Measurements from ENCODE around the gene C17orf50.
"Not testable (repeated sequence)": the region's sequence is repeated elsewhere in the genome, so short reads cannot be mapped to it uniquely, and the experiment has no call there.

The C17orf50 gene

DNA sequence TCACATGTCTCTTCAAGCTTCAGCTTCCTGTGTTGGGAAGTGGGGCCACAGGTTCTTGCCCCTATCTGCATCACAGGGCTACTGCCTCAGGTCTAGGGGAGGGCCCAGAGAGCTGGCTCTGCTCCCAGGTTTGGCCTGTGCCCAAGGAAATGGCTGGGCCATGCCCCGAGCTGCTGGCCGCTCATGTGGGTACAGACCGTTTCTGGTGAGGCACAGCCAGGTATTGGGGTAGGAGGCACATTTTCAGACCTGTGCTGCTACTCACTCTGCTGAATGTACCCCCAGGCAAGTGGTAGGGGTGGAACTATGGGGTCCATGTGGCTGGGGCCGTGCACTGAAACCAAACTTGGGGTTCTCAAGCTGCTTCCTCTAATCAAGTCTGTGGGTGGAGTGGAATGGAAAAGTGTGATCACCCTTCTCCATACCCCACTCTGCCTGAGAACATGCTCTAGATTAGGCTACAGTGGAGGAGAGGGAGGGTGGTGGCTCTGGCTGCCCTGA, 12.3 kb upstream of the C17orf50 start:
- intact Hi-C loops (cut with DNase I) = loop anchor here (10.0 kb wide), 1 partner anchor 434 kb away; no protein-coding TSS in a partner anchor
- no peak for DNase-seq

GRCh38 chr17:35748979-35749378, 11.7 kb upstream of the C17orf50 start:
- intact Hi-C loops (cut with DNase I) = loop anchor here (10.0 kb wide), 1 partner anchor 434 kb away; no protein-coding TSS in a partner anchor
- DNase-seq = no peak

DNA sequence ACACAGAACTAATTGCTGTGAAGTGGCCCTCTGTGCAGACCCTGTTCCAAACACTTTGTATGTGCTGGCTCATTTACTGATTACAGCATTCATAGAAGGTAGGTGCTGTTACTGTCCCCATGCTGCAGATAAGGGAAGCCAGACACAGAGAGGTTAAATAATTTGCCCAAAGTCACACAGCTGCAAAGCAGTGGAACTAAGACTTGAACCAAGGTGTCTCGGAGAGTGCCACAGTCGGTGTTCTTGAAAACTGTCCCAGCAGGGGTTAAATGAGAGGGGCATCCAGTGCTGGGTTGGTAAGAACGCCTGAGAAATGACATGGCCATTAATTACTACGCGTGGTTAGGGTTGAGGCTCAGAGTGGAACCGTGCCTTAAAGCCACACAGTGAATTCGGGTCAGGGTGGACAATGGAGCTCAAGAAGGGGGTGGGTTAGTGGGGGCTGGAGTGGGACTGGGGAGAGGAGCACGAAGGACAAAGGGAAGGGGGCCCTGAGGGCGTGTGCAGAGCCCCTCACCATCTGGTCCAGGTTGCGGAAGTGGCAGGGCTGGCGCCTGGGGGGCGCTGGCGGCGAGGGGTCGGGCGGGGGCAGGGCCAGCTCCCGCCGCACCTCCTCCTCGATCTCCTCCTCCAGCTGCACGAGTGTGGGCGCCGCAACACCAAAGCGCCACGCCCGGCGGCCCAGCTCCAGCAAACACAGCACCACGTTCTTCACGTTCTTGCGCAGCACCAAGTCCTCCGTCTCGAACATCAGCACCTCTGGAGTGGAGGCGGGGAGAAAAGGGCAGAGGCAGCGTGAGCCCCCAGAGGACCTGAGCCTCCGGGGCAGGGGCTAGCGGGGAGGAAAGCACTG, 10.9 kb upstream of the C17orf50 start:
- DNase-seq = peak in 6 of 42 donors; percentile 30 to 57 (median 45)
- intact Hi-C loops (cut with DNase I) = loop anchor here (10.0 kb wide), 1 partner anchor 435 kb away; no protein-coding TSS in a partner anchor

GRCh38 chr17:35750526-35751395, 9.9 kb upstream of the C17orf50 start:
- intact Hi-C loops (cut with DNase I) = no loop called here
- no peak for DNase-seq

- intact Hi-C loops (cut with DNase I); DNase-seq: not testable (repeated sequence)
Observed at GRCh38 chr17:35751541-35751940, 9.1 kb upstream of the C17orf50 start.

GRCh38 chr17:35752471-35752870, 8.2 kb upstream of the C17orf50 start:
- no peak for DNase-seq
- intact Hi-C loops (cut with DNase I) = no loop called here

DNA sequence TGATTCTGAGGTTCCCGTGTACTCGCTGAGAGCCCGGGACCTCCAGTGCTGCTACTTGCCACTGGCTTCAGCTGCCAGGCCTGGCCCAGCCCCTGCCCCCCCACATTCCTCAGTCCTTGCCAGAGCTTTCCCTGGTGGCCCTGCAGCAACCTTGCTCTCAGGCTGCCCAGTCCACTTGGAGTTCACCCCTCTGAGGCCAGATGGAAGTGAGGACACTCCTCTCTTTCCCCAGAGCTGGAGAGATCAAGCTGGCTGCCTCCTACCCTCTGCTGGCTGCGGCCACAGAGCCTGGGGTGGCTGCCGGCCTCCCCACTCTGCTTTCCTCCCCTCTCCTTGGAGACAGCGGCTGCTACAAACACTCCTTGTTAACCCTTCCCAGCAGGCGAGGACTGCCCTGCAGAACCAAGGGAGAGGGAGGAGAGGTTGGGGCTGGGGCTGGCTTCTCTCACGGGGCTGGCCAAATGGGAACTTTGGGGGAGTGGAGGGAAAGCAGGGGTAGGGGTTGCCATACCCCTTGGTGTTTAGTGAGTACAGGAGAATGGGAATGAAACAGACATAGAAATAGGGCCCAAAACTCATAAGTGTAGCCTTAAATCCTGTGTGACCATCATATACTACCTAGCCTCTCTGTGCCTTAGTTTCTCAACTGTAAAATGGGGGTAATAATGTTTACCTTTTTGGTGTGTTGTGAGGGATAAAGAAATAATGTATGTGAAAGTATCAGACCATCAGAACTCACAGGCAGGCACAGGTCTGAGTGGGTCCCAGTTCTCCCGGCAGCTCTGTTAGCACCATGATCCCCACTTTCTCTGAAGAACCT, 7.5 kb upstream of the C17orf50 start, which contains the start of gene GAS2L2:
Gene GAS2L2 (minus strand): TSS at position 295 of the 820 bp plus-strand sequence. CDS start 389 bp downstream, outside the sequence.
- intact Hi-C loops (cut with DNase I) = no loop called here
- DNase-seq = peak in 1 of 42 donors; percentile 25

GRCh38 chr17:35757243-35757642, 3.4 kb upstream of the C17orf50 start:
- intact Hi-C loops (cut with DNase I) = no loop called here

DNA sequence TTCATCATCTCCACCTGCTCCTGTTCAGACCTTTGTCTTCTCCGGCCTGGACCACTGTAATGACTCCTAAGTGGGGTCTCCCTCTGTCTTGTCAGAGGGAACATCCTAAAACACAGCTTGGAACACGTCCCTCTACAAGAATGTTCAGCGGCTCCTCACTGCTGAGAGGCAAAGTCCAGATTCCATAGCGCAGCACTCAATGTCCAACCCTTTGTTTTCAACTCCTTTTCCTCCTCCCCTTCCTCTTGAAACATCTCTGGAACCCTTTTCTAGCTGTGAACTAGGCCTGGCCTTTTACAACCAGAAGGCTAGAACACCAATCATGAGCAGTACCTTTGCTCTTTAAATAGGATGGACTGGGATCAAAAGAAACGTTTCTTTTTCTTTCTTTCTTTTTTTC, 914 bp downstream of the C17orf50 start:
- intact Hi-C loops (cut with DNase I) = no loop called here

More at GRCh38 chr17:35757243-35757642, 3.4 kb upstream of the C17orf50 start:
- no peak for DNase-seq

DNA sequence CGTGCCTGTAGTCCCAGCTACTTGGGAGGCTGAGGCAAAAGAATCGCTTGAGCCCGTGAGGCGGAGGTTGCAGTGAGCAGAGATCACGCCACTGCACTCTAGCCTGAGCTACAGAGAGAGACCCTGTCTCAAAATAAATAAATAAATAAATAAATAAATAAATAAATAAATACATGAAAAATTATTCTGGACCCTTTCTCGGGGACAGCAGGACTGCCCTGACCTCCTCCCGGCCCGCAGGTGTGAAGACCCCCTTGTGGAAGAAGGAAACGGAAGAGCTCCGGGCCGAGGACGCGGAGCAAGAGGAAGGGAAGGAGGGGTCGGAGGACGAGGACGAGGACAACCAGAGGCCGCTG, 3.1 kb downstream of the C17orf50 start:
- DNase-seq = peak in 1 of 42 donors; percentile 38
- intact Hi-C loops (cut with DNase I) = loop anchor here (1.0 kb wide), 1 partner anchor 46 kb away; the partner anchor contains the start of gene TAF15

More for the DNA sequence above, 914 bp downstream of the C17orf50 start:
- DNase-seq = no peak

GRCh38 chr17:35764123-35764991, 3.7 kb downstream of the C17orf50 start:
- intact Hi-C loops (cut with DNase I) = loop anchor here (1.0 kb wide), 1 partner anchor 45 kb away; the partner anchor contains the start of gene TAF15
- DNase-seq = peak; percentile 49 to 93 (median 85)

- intact Hi-C loops (cut with DNase I) = no loop called here
- DNase-seq = no peak
Observed at GRCh38 chr17:35765086-35765710, 4.5 kb downstream of the C17orf50 start.

GRCh38 chr17:35765756-35766488, 5.2 kb downstream of the C17orf50 start:
- no peak for DNase-seq
- intact Hi-C loops (cut with DNase I) = no loop called here

GRCh38 chr17:35766489-35766877, 5.8 kb downstream of the C17orf50 start:
- no peak for DNase-seq
- intact Hi-C loops (cut with DNase I) = no loop called here

DNA sequence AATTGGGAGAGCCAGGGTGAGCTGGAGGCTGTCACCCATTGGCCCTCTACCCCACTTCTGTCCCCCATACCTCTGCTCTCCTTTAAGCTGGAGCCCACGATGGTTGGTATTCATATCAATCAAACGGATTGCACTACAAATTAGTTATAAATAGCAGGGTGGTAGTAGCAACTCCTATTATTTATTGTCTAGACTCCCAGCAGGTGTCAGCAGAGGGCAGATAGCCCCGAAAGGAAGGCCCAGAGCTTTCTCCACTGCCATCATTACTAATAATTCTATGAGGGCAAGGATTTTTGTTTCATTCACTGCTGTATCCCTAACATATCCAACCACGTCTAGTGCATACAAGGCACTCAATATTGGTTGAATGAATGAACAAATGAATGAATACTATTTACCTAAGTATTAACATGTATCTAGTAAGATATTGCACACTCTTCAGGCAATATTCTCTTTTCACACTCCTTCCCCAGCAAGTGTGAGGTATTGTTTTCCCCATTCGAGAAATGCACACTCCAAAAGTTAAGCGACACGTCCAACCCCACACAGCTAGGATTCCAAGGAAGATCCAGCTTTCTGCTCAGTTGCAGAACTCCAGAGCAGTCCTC, 6.3 kb downstream of the C17orf50 start:
- DNase-seq = peak in 27 of 42 donors; percentile 13 to 74 (median 54)
- intact Hi-C loops (cut with DNase I) = no loop called here

DNA sequence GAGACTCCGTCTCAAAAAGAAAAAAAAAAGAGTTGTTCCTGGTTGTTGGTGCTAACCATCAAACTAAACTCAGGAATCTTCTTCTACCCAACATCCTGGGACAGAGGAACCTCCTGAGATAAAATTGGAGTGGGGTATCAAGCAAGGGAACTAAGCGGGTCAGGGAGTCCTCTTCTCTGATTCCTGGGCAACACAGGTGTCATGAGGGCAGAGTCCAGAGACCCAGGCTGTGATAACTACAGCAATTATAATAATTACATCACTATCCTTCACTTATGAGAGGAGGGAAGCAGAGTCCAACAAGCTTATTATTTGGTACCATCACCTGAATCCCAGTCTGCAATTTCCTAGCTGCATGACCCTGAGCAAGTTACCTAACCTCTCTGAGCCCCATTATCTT, 8.1 kb downstream of the C17orf50 start:
- intact Hi-C loops (cut with DNase I) = no loop called here
- DNase-seq = no peak

Data from head of caudate nucleus (tissue), 42 donors.